BJ (cell line): ENCODE measurements around the gene ALS2CL. TPM values are rescaled to one million over a fixed set of nuclear protein-coding genes. Genes with fewer than 3 reads are reported as not detected.

ENCODE experiments used
- CTCF ChIA-PET: fragments of 350-600 bp; formaldehyde crosslinking; extraction: SDS; loops from one replicate; lab custom pipeline; 2021; ENCODE audit warnings: antibody characterized with exemption, inconsistent platforms; lab: Yijun Ruan, JAX
- POLR2A ChIA-PET: fragments of 300-600 bp; sonication (Branson Sonifier 250); formaldehyde crosslinking; extraction: SDS; loops from one replicate; lab custom pipeline; 2021; ENCODE audit warnings: antibody characterized with exemption; lab: Charles Lee
- DNase-seq: peaks from one replicate; pipeline ENCODE4 v3.0.0-alpha.2; 2011; ENCODE audit warnings: low read depth
- H3K27me3 ChIP-seq: 2 replicates; pipeline ENCODE4 v1.6.0; 2011; ENCODE audit warnings: low read length; ENCODE audit not compliant: control insufficient read depth, insufficient read depth
- H3K36me3 ChIP-seq: 2 replicates; pipeline ENCODE4 v1.5.1; 2011; ENCODE audit warnings: low read length; ENCODE audit not compliant: control insufficient read depth, insufficient read depth
- H3K4me3 ChIP-seq: 2 replicates; pipeline ENCODE4 v1.5.1; 2011; ENCODE audit warnings: low read depth, mild to moderate bottlenecking, control low read depth, low read length
- polyA plus RNA-seq: library from polyadenylated mRNA; depleted of rRNA; stranded (reverse); fragments of >200 nt; gene quantifications from 2 replicates; pipeline ENCODE4 v1.2.3, GENCODE V29; 2011
- TF ChIP-seq, protein P1 (sequence below): IDR thresholded peaks from 2 replicates; pipeline ENCODE4 v1.5.1; 2011; ENCODE audit warnings: low read depth, mild to moderate bottlenecking, control low read depth, inconsistent platforms, low read length, moderate library complexity; ENCODE audit not compliant: insufficient read depth

ALS2CL gene
- polyA plus RNA-seq, 1 experiment = 7.2 TPM

DNA sequence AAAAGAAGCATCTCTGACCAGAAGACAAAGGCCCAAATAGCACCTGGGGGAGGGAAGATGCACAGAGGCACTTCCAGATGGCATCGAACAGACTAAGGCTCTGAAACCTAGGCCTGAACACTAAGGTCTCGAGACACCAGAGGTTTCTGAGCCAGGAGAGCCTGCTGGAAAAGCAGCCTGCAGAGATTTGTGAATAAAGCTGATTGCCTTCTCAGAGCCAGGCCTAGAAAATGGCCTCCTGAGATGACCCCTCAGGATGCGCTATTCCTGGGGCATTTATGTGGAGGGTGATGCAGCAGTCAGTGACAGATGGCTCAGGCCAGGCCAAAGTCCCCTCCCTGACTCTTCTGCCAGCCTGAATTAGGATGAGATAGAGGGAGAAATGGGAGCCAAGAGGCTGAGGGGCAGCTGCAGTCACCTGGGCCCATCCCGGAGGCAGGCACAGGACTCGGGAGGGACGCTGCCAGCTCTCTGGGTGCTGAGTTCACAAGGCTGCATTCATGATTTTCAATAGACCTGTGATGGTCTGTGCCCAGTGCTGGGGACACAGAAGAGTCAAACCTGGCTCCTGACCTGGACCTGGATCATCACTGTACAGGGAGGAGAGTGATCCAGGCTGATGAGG, 17.3 kb upstream of the ALS2CL start:
- H3K4me3 ChIP-seq = no peak overlapping the region
- TF ChIP-seq, protein P1, sequence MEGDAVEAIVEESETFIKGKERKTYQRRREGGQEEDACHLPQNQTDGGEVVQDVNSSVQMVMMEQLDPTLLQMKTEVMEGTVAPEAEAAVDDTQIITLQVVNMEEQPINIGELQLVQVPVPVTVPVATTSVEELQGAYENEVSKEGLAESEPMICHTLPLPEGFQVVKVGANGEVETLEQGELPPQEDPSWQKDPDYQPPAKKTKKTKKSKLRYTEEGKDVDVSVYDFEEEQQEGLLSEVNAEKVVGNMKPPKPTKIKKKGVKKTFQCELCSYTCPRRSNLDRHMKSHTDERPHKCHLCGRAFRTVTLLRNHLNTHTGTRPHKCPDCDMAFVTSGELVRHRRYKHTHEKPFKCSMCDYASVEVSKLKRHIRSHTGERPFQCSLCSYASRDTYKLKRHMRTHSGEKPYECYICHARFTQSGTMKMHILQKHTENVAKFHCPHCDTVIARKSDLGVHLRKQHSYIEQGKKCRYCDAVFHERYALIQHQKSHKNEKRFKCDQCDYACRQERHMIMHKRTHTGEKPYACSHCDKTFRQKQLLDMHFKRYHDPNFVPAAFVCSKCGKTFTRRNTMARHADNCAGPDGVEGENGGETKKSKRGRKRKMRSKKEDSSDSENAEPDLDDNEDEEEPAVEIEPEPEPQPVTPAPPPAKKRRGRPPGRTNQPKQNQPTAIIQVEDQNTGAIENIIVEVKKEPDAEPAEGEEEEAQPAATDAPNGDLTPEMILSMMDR = no peak
- CTCF ChIA-PET = interaction anchor here (0.6 to 3.8 kb wide), 7 partner anchors 9 to 222 kb away, joined by 3 to 21 read pairs (median 5); no protein-coding TSS in a partner anchor
- POLR2A ChIA-PET = no interaction called here
- no peak for DNase-seq
- peaks cover 1% of the 10 kb centered on the region; the same call in 1 of the 2 replicates for H3K27me3 ChIP-seq
- no peaks in the 10 kb centered on the region for H3K36me3 ChIP-seq

DNA sequence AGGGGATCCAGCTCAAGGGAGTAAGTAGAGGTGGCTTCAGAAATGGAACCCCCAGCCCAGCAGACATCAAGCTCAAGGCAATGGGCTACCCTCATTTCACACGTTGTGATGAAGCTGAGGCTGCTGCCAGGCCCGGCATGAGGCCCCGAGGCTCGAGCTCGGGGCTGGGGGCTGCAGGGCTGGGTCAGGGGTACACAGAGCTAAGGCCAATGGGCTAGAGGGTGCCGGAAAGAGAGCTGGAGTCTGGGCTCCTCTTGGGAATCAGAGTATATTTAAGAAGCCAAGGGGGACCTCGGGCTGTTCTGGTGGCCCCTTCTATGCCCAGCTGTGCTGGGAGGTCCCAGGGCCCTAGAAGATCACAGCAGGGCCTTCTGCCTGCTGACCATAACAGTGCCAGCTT, 16.8 kb upstream of the ALS2CL start:
- ChIA-PET POLR2A (no interaction called here), CTCF (interaction anchor here (1.0 to 3.8 kb wide), 6 partner anchors 9 to 221 kb away, joined by 3 to 21 read pairs (median 6); no protein-coding TSS in a partner anchor)
- DNase-seq = no peak
- H3K4me3 ChIP-seq = no peak overlapping the region
- H3K27me3 ChIP-seq = no peaks in the 10 kb centered on the region; the same call in 1 of the 2 replicates
- TF ChIP-seq, protein P1 = no peak
- no peaks in the 10 kb centered on the region for H3K36me3 ChIP-seq

DNA sequence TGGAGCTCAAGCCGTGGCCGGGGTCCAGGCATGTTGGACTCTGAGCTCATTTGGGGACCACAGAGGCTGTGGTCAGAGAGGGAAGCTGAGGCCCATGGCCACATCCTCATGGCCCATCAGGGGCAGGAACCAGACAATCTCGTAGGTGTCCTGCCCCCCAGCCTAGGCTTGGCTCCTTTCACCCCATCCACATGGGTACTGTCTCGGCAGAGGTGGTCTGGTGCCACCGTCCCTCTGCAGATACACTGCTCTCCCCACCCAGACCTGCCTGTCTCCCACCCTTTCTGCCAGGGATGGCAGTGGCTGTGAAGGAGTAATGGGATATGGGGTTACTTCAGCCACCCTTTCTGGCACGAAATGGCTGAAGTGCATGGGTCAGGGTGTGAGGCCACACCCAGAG, 16.2 kb upstream of the ALS2CL start:
- ChIA-PET CTCF (interaction anchor here (1.3 to 3.8 kb wide), 5 partner anchors 10 to 221 kb away, joined by 3 to 21 read pairs (median 8); no protein-coding TSS in a partner anchor), POLR2A (no interaction called here)
- no peak for DNase-seq
- H3K27me3 ChIP-seq = no peaks in the 10 kb centered on the region; the same call in 1 of the 2 replicates
- H3K4me3 ChIP-seq = no peak overlapping the region
- H3K36me3 ChIP-seq = no peaks in the 10 kb centered on the region
- TF ChIP-seq, protein P1 = no peak

DNA sequence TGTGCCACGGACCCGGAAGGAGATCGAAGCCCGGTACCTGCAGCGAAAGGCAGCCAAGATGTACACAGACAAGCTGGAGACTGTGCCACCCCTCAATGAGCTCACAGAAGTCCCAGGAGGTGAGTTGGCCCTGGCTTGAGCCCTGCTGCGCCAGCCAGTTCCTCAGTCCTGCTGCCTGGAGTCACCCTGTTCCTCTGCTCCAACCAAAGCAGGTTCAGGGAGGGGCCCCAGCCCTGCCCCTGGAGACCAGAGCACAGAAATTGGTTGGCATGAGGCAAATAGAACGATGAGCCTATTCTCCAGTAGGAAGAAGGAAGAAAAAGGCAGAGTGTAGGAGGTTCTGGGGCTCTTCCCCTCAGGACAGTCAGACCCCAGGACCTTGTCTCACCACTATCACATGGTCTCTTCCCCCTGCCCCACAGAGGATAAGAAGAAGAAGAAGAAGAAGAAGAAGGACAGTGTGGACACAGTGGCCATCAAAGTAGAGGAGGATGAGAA, 15.7 kb upstream of the ALS2CL start:
- no peak for DNase-seq
- TF ChIP-seq, protein P1 = no peak
- POLR2A ChIA-PET = no interaction called here
- CTCF ChIA-PET = interaction anchor here (0.7 to 3.8 kb wide), 5 partner anchors 10 to 220 kb away, joined by 4 to 21 read pairs (median 8); no protein-coding TSS in a partner anchor
- Histone ChIP-seq H3K4me3 (no peak overlapping the region), H3K27me3 (no peaks in the 10 kb centered on the region; the same call in 1 of the 2 replicates), H3K36me3 (no peaks in the 10 kb centered on the region)

DNA sequence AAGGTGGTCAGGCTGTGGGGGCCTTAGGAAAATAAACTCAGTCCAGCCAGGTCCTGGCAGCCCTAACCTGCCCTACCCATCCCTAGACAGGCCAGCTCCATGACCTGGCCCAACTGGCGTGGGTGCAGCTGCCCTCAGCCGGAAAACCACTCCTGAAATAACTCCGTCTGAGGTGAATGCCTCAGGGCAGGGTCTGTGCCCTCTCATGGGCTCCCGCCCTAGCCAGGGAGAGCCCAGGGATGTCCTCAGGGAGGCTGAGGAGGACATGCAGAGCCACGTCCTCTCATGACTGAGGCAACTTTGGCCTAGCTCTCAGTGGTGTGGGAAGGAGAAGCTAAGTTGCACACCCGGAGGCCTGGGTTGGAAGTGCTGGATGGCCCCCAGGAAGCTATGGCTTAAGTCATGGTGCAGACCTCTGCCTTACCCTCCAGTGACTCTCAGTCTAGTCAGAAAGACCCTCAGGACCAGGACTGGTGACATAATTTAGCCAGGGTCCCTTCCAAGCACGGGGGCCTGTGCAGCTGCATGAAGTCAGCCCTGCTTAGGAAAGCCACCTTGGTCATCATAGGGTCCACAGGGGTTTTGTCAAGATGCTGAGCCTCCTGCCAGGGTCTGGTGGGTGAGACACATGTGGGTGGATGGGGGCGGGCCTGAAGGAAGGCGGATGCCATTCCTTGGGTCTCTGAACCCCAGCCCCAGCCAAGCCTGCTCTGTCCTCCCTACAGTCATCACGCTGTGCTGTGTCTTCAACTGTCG, 15.1 kb upstream of the ALS2CL start:
- CTCF ChIA-PET = interaction anchor here (0.7 to 4.2 kb wide), 9 partner anchors 11 to 220 kb away, joined by 3 to 55 read pairs (median 8); no protein-coding TSS in a partner anchor
- H3K4me3 ChIP-seq = no peak overlapping the region
- DNase-seq = no peak
- POLR2A ChIA-PET = no interaction called here
- H3K36me3 ChIP-seq = no peaks in the 10 kb centered on the region
- TF ChIP-seq, protein P1 = no peak
- no peaks in the 10 kb centered on the region; the same call in 1 of the 2 replicates for H3K27me3 ChIP-seq
